Transverse colon (tissue), 4 donors: ENCODE data around the gene IFIT3.

Experiments used
- EP300 ChIP-seq: sonication (generic); formaldehyde crosslinking; IDR thresholded peaks from one replicate; pipeline ENCODE4 v1.6.1; 2017; ENCODE audit warnings: antibody characterized with exemption, low read depth
- POLR2A ChIP-seq: fragments of 450-650 bp; IDR thresholded peaks from one replicate; pipeline ENCODE4 v1.6.1; 2016; ENCODE audit warnings: antibody characterized with exemption, mild to moderate bottlenecking, moderate library complexity
- POLR2AphosphoS5 ChIP-seq, 3 donors: sonication (generic); formaldehyde crosslinking; IDR thresholded peaks; one replicate each; pipeline ENCODE4 v1.6.1; 2016; ENCODE audit warnings: antibody characterized with exemption in 3 of 3
- TF ChIP-seq, protein P1 (sequence below), 5 experiments: fragments of 200-600 bp in 3 of 5; fragments of 450-650 bp in 2 of 5; sonication (generic) in 3 of 5; IDR thresholded peaks; 1 replicate in 2 of 5; 2 replicates in 3 of 5; pipeline ENCODE4 v1.5.1; 2016 to 2017; ENCODE audit warnings: antibody characterized with exemption in 5 of 5, inconsistent platforms in 3 of 5, mild to moderate bottlenecking in 2 of 5, moderate library complexity in 1 of 5

DNA sequence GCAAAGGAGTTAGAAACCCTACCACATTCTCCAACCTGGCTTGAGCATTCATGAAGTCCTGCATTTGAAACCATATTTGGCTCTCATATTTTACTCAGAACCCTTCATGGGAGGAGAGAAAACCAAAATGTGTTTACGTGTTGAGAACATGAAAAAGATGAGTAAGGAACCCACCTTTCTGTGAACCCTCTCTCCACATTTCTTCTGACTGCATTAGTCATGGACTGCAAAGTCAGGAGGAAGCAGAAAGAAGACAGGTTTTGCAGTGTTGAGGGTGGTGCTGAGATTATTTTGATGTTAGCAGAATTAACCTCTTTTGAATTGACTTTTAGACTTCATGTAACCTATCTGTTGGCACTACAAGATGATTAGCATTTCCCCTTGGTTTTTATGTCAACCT, 55.0 kb downstream of the IFIT3 start:
- TF ChIP-seq POLR2A (no peak), EP300 (no peak), POLR2AphosphoS5 (IDR thresholded peaks at IDR 0.05) (no peak)
- TF ChIP-seq, protein P1, sequence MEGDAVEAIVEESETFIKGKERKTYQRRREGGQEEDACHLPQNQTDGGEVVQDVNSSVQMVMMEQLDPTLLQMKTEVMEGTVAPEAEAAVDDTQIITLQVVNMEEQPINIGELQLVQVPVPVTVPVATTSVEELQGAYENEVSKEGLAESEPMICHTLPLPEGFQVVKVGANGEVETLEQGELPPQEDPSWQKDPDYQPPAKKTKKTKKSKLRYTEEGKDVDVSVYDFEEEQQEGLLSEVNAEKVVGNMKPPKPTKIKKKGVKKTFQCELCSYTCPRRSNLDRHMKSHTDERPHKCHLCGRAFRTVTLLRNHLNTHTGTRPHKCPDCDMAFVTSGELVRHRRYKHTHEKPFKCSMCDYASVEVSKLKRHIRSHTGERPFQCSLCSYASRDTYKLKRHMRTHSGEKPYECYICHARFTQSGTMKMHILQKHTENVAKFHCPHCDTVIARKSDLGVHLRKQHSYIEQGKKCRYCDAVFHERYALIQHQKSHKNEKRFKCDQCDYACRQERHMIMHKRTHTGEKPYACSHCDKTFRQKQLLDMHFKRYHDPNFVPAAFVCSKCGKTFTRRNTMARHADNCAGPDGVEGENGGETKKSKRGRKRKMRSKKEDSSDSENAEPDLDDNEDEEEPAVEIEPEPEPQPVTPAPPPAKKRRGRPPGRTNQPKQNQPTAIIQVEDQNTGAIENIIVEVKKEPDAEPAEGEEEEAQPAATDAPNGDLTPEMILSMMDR (IDR thresholded peaks at IDR 0.05) = no peak
